H1 (cell line): ENCODE results near the gene ZHX3.

Experiments
- CEBPB ChIP-seq: IDR thresholded peaks from 2 replicates; pipeline ENCODE4 v1.6.1; 2012; ENCODE audit warnings: low read depth, low read length
- CTCF ChIP-seq, 3 experiments: IDR thresholded peaks; 1 replicate in 2 of 3; 2 replicates in 1 of 3; pipeline versions ENCODE4 v1.5.1 to v1.6.1; 2011; ENCODE audit warnings: low read length in 3 of 3, mild to moderate bottlenecking in 3 of 3, inconsistent platforms in 2 of 3, low read depth in 1 of 3, moderate library complexity in 1 of 3; ENCODE audit not compliant: insufficient read depth in 1 of 3; ENCODE audit errors: control extremely low read depth in 1 of 3
- MAX ChIP-seq: IDR thresholded peaks from 2 replicates; pipeline ENCODE4 v1.6.1; 2012; ENCODE audit warnings: inconsistent platforms

- TF ChIP-seq MAX (no peak), CEBPB (no peak), CTCF (IDR thresholded peaks at IDR 0.05; ENCODE audit: control extremely low read depth in 1 of 3, insufficient read depth in 1 of 3, low read depth in 1 of 3, low read length in 3 of 3) (no peak)
Observed at GRCh38 chr20:41180599-41181333, 136.8 kb downstream of the ZHX3 start.
